ENCODE measurements around the gene CDSN.

The CDSN gene

DNA sequence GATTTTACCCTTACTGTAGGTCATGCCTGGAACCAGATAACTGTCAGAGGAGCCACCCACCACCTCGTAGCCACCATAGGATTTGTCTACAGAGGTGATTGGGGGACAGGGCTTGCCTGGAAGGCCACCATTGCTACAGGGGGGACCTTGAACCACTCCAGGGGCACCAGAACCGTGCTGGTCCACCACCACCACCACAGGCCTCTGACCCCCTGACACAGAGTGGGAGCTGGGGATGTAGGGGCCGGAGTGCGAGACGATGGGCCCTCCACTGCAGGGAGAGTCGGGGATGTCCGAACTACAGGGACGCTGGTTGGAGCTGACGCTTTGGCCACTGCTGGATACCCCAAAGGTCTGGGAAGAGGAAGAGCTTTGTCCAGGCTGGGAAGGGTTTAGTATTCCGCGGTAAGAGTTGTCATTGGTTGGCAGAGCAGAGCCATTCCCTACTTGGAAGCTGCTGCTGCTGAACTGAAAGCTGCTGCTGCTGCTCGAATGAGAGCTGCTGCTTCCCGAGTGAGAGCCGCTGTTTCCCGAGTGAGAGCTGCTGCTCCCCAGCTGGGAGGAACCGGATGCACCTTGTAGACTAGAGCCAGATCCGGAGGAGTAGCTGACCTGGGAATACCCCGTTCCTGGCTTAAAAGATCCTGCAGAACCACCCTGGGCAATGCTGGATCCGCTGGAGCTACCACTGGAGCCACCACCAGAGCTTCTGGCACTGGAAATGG, 3.4 kb downstream of the CDSN start:
- no peak for DNase-seq (ENCODE audit: low read depth)

DNA sequence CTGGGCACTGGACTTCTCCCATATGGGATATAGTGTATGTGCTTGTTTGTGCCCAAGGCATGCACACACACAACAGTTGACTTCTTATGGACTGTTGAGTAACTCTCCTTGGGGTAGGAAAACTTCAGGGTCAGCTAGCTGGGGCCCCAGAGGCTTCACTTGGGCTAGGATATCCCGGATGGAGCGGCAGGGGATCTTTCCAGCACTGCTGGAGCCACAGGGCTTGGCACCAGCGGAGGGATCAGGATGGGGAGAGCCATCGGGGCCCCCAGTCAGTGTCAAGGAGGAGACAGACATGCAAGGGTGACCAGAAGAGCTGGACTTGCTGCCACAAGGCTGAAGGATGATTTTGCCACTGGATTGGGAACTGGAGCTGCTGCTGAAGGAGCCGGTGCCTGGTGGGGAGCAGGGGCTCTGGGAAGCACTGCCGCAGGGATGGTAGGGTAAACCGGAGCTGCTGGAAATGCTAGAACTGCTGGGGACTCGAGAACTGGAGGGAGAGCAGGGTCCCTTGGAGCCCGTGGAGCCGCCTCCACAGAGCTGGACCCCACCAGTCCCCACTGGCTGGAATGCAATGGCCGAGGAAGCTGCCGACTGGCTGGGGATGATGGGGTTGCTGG, 4.2 kb downstream of the CDSN start:
- no peak for DNase-seq (ENCODE audit: low read depth)

- DNase-seq (ENCODE audit: low read depth), result no peak
Observed at GRCh38 chr6:31114970-31115849, 5.0 kb downstream of the CDSN start.

- no peak for DNase-seq (ENCODE audit: low read depth)
Observed at GRCh38 chr6:31114541-31114878, 5.7 kb downstream of the CDSN start, which contains the start of gene PSORS1C1. Gene PSORS1C1, plus strand, starts transcription at chr6:31114800. Its CDS starts 14,833 bp downstream, at chr6:31129633.

DNA sequence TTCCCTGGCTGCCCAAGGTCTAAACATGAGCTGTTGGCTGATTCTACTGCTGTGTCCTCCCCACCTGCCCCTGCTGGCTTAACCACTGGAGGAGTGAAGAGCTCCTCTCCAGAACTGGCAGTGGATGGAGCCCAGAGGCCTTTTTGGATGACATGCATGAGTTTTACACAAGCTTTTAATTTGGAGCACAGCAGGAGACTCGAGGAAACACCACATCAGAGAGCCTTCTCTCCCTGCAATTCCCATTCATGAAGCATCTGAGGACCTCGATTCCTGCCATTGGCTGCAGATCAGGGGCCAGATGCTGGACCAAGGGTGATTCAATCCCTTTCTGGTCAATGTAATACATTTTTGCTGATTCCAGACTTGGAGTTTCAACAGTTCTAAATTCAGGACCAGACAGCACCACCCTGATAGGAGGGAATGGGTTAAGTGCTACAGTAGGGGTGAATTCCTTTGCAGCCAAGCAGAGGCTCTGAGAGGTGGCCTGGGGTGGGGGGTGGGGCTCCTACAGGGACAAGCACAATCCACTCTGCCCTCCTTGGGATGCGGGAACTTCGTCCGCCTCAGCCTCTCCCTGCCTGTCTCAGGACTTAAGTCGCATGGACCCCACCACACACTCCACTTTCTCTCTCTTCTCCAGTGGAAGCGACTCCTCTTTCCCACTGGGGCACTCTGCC, 6.2 kb downstream of the CDSN start:
- DNase-seq (ENCODE audit: low read depth), result no peak

DNA sequence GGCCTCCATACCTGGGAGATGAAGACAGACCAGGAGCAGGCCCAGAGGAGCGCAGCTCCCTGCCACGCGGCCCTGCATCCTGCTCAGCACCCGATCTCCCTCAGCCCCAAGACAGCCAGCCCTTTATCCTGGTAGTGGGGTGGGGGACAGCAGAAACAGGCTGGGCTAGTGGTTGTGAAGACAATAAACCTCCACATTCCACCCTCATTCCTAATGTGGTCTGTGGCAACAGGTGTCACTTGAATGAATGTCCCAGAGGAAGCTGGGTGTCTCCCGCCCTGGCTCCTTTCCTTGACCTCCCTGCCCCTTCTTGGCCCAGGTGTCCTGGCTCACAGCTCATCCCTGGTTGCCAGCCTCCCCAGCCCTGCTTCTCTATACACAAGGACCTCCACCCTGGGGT, 7.8 kb downstream of the CDSN start, which contains the start of gene C6orf15:
C6orf15 (minus strand) TSS at position 98 of the 400 bp plus-strand sequence; CDS start at position 78, 20 bp downstream.
- no peak for DNase-seq (ENCODE audit: low read depth)

DNA sequence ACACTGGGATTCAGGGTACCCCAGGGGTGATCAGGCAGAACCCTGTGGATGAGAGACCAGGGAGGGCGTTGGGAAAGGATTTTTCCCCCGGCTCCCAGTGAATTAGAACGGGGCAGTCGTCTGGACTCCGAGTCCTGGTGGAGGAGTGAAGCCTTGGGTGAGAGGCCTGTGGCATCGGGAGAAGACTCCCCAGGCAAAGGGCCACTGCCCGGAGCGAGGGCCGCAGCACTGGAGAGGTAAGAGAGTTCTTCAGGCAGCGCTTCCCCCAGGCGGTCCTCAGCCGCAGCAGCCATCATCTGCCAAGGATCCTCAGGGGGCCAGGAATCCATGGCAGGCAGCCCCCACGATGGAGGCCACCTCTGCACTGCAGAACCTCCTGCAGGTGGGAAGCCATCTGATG, 8.5 kb downstream of the CDSN start:
- no peak for DNase-seq (ENCODE audit: low read depth)

- no peak for DNase-seq (ENCODE audit: low read depth)
Observed at GRCh38 chr6:31110825-31111582, 9.2 kb downstream of the CDSN start.

- DNase-seq (ENCODE audit: low read depth), result no peak
Observed at GRCh38 chr6:31107052-31107451, 13.2 kb downstream of the CDSN start.

GRCh38 chr6:31103136-31103535, 17.1 kb downstream of the CDSN start:
- DNase-seq (ENCODE audit: low read depth), result no peak

GRCh38 chr6:31098449-31098938, 21.8 kb downstream of the CDSN start:
- DNase-seq (ENCODE audit: low read depth), result no peak

- DNase-seq (ENCODE audit: low read depth), result no peak
Observed at GRCh38 chr6:31096656-31097055, 23.6 kb downstream of the CDSN start.

GRCh38 chr6:31096215-31096614, 24.0 kb downstream of the CDSN start:
- no peak for DNase-seq (ENCODE audit: low read depth)

GRCh38 chr6:31094389-31094881, 25.8 kb downstream of the CDSN start:
- DNase-seq (ENCODE audit: low read depth), result no peak

GRCh38 chr6:31092769-31093505, 27.3 kb downstream of the CDSN start:
- no peak for DNase-seq (ENCODE audit: low read depth)

- DNase-seq (ENCODE audit: low read depth), result no peak
Observed at GRCh38 chr6:31092238-31092637, 28.0 kb downstream of the CDSN start.

- no peak for DNase-seq (ENCODE audit: low read depth)
Observed at GRCh38 chr6:31091680-31092079, 28.6 kb downstream of the CDSN start.

GRCh38 chr6:31090973-31091364, 29.3 kb downstream of the CDSN start:
- no peak for DNase-seq (ENCODE audit: low read depth)

DNA sequence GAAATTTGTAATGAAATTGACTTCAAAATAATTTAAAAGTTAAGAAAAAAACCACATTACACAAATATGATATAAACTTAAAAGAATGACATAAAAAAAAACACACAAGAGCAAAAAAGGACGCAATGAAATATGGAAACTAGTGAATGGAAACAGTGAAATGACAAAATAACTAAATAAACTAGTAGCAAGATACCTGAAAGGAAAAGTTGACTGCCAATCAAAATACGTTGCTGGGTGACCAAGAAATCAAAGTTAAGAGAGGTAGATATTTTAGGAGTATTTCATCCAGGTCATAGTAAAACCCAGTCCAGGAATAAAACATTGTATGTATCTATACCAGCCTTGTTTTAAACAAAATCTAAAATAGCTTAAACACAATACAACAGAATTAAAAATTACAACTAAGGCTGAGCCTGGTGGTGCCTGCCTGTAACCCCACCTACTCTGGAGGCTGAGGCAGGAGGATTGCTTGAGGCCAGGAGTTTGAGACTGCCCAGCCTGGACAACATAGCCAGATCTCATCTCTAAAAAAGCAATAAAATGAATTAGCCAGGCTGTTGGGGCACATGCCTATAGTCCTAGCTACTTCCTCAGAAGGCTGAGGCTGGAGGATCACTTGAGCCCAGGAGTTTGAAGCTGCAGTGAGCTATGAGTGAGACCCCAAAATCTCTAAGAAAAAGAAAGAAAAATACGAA, 29.8 kb downstream of the CDSN start:
- DNase-seq (ENCODE audit: low read depth), result no peak

Data from stimulated activated CD8-positive, alpha-beta memory T cell treated with anti-CD3 and anti-CD28 coated beads, Interleukin-15, amount 100 ng/mL, for 1 hour (primary cell).